Smooth muscle cell of the brain vasculature (primary cell): ENCODE results near the gene ARMH4.

ENCODE experiments used
- DNase-seq: peaks from one replicate; pipeline ENCODE4 v3.0.0-alpha.2; 2012; ENCODE audit warnings: low read depth, low spot score

The ARMH4 gene

GRCh38 chr14:58048219-58048618, 103.8 kb downstream of the ARMH4 start:
- DNase-seq: no peak

GRCh38 chr14:58027904-58028303, 124.1 kb downstream of the ARMH4 start:
- DNase-seq: no peak

GRCh38 chr14:58026967-58027366, 125.0 kb downstream of the ARMH4 start:
- DNase-seq: no peak

- no peak for DNase-seq
These were observed 125.8 kb downstream of the ARMH4 start for GRCh38 chr14:58026219-58026618.

- DNase-seq: no peak
These were observed 137.2 kb downstream of the ARMH4 start for GRCh38 chr14:58014778-58015177.

- DNase-seq: no peak
These were observed 149.4 kb downstream of the ARMH4 start for GRCh38 chr14:58002618-58003017.

GRCh38 chr14:57999979-58000378, 152.0 kb downstream of the ARMH4 start:
- no peak for DNase-seq

- DNase-seq: no peak
These were observed 152.5 kb downstream of the ARMH4 start for GRCh38 chr14:57999471-57999870.

- DNase-seq: no peak
These were observed 153.2 kb downstream of the ARMH4 start for GRCh38 chr14:57998766-57999165.

- DNase-seq: no peak
These were observed 160.7 kb downstream of the ARMH4 start for GRCh38 chr14:57991353-57991752.

- DNase-seq: no peak
These were observed 163.6 kb downstream of the ARMH4 start for GRCh38 chr14:57988445-57988844.

GRCh38 chr14:57987596-57988300, 164.3 kb downstream of the ARMH4 start:
- DNase-seq: no peak

- no peak for DNase-seq
These were observed 165.0 kb downstream of the ARMH4 start for GRCh38 chr14:57987051-57987450.

- DNase-seq: no peak
These were observed 169.0 kb downstream of the ARMH4 start for GRCh38 chr14:57982804-57983634.

GRCh38 chr14:57981817-57982560, 170.0 kb downstream of the ARMH4 start:
- DNase-seq: no peak

GRCh38 chr14:57979376-57980048, 172.5 kb downstream of the ARMH4 start:
- no peak for DNase-seq

GRCh38 chr14:57976701-57977100, 175.3 kb downstream of the ARMH4 start:
- no peak for DNase-seq

- no peak for DNase-seq
These were observed 177.1 kb downstream of the ARMH4 start for GRCh38 chr14:57974896-57975295.

GRCh38 chr14:57970594-57970993, 181.4 kb downstream of the ARMH4 start:
- no peak for DNase-seq

- no peak for DNase-seq
These were observed 181.8 kb downstream of the ARMH4 start for GRCh38 chr14:57970175-57970574.

- DNase-seq: no peak
These were observed 188.9 kb downstream of the ARMH4 start for GRCh38 chr14:57963071-57963470.
